BLaER1 (cell line): ENCODE data around the gene TRIM45.
"Not testable (repeated sequence)": the region's sequence is repeated elsewhere in the genome, so short reads cannot be mapped to it uniquely, and the experiment has no call there.

Experiments
- H3K27ac ChIP-seq: shearing (Covaris generic); formaldehyde crosslinking; 2 replicates; pipeline ENCODE4 v1.8.1; 2022
- H3K27me3 ChIP-seq: shearing (Covaris generic); formaldehyde crosslinking; 2 replicates; pipeline ENCODE4 v1.8.1; 2022
- H3K36me3 ChIP-seq: shearing (Covaris generic); formaldehyde crosslinking; 2 replicates; pipeline ENCODE4 v1.8.1; 2022
- H3K4me1 ChIP-seq: shearing (Covaris generic); formaldehyde crosslinking; 2 replicates; pipeline ENCODE4 v1.8.1; 2022
- H3K4me2 ChIP-seq: shearing (Covaris generic); formaldehyde crosslinking; 2 replicates; pipeline ENCODE4 v1.8.1; 2022
- H3K4me3 ChIP-seq: shearing (Covaris generic); formaldehyde crosslinking; 2 replicates; pipeline ENCODE4 v1.8.1; 2022
- H3K9ac ChIP-seq: shearing (Covaris generic); formaldehyde crosslinking; 2 replicates; pipeline ENCODE4 v1.8.1; 2022
- H3K9me3 ChIP-seq: shearing (Covaris generic); formaldehyde crosslinking; 2 replicates; pipeline ENCODE4 v1.8.1; 2022
- H4K20me1 ChIP-seq: shearing (Covaris generic); formaldehyde crosslinking; 2 replicates; pipeline ENCODE4 v1.8.1; 2022
- Cebpa-rat ChIP-seq: shearing (Covaris generic); IDR thresholded peaks from 2 replicates; pipeline ENCODE4 v1.8.1; 2022

The TRIM45 gene

DNA sequence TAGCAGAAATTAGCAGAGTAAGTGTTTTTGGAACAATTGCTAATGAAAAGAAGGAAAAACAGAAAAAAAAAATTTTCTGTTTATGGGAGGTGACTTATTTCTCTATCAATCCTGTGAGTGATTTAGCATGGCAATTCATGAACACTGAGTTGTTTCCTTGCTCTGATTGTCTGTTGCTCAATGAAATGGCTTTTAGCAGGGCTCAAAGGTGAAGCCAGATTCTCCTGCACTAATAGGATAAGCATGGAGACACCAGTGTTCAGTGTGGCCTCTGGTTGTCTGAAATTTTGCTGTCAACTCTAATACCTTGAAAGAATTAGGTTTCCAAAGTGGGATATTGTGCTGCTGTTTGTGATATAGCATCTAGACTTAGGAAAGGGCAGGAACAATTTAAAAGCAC is 15.8 kb downstream of the TRIM45 start:
- Histone ChIP-seq H3K36me3 (peaks cover 60% of the 10 kb centered on the region), H3K4me1 (no peaks in the 10 kb centered on the region), H3K9ac (no peak overlapping the region), H3K27me3 (no peaks in the 10 kb centered on the region), H3K4me3 (no peak overlapping the region), H3K9me3 (no peaks in the 10 kb centered on the region), H3K4me2 (no peak overlapping the region), H4K20me1 (no peaks in the 10 kb centered on the region), H3K27ac (no peak overlapping the region)
- no peak for TF ChIP-seq Cebpa-rat

DNA sequence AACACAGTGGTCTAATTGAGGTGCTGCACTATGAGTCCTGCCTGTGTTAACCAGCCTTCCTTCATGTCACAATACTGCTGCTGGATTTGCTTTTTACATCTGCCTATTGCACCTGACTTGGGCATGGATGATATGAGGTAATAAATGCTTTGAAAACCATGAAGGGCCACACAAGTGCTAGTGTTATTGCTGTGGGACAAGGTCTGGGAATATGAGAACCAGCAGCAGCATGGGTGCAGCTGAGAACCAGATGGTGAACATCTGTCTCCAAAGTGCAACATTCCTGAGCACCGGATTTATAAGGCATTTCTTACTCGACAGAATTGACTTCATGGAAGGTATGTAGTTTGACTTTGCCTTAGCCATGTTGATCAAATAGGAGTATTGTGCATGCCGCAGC is 16.6 kb downstream of the TRIM45 start:
- H3K4me1 ChIP-seq = no peaks in the 10 kb centered on the region
- no peak overlapping the region for H3K9ac ChIP-seq
- no peaks in the 10 kb centered on the region for H3K27me3 ChIP-seq
- TF ChIP-seq Cebpa-rat = no peak
- H3K36me3 ChIP-seq = peaks cover 68% of the 10 kb centered on the region
- no peak overlapping the region for H3K4me3 ChIP-seq
- no peaks in the 10 kb centered on the region for H4K20me1 ChIP-seq
- H3K4me2 ChIP-seq = no peak overlapping the region
- no peaks in the 10 kb centered on the region for H3K9me3 ChIP-seq
- no peak overlapping the region for H3K27ac ChIP-seq

DNA sequence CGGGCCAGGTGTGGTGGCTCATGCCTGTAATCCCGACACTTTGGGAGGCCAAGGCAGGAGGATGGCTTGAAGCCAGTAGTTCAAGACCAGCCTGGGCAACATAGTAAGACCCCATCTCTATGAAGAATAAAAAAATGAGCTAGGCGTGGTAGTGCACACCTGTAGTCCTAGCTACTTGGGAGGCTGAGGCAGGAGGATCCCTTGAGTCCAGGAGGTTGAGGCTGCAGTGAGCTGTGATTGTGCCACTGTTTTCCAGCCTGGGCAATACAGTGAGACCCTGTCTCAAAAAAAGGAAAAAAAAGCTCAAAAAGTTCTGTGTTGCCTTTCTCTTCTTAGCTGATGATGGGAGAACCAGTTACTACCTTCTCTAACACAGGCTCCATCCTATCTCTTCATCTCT is 19.7 kb downstream of the TRIM45 start:
- not testable (repeated sequence) for H3K4me2 ChIP-seq, H3K9me3 ChIP-seq, H4K20me1 ChIP-seq, H3K4me1 ChIP-seq, H3K27ac ChIP-seq, H3K27me3 ChIP-seq, H3K4me3 ChIP-seq, H3K9ac ChIP-seq
- H3K36me3 ChIP-seq = peaks cover 96% of the 10 kb centered on the region

DNA sequence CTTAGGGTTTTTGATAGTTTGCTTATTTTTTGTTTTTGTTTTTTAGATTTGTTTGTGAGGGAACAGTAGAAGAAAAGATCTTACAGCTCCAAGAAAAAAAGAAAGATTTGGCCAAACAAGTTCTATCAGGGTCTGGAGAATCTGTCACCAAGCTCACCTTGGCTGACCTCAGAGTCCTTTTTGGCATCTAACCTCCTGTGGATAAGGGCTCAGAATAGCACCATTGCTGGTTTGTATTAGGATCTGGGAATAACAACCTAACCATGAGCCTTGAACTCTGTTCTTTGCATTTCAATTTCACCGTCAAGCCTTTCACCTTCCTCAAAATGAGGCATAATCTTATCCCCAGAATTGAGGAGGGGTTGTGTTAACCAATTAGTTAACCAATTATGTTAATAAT is 20.2 kb downstream of the TRIM45 start:
- H3K36me3 ChIP-seq = peaks cover 96% of the 10 kb centered on the region
- H3K4me2 ChIP-seq = no peak overlapping the region
- no peaks in the 10 kb centered on the region for H4K20me1 ChIP-seq
- H3K4me3 ChIP-seq = no peak overlapping the region
- H3K9ac ChIP-seq = no peak overlapping the region
- no peaks in the 10 kb centered on the region for H3K9me3 ChIP-seq
- no peaks in the 10 kb centered on the region for H3K4me1 ChIP-seq
- TF ChIP-seq Cebpa-rat = no peak
- no peak overlapping the region for H3K27ac ChIP-seq
- H3K27me3 ChIP-seq = no peaks in the 10 kb centered on the region

DNA sequence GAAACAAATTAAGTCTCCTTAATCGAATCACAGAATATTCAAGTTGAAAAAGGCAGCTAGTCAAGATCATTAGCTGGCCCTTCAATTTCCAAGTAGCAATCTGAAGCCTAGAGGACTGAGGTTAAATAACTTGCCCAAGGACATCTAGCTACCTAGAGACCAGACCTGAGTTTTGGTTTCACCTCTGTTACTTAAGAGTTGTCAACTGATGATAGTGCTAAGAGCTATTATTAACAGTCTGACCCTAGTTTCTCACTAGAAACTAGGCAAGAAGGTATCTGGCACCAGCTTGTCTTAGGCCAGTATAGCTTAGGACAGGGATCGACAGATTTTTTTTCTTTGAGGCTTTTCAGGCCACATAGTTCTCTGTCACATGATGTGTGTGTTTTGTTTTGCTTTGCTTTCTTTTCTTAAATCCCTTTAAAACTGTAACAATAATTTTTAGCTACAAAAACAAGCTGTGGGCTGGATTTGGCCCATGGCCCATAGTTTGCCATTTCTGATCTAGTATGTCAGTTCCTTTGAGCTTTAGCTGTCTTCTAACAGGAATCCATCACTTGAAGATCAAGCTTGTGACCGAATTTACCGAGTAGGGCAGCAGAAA is 23.2 kb downstream of the TRIM45 start:
- Histone ChIP-seq H3K4me1 (no peaks in the 10 kb centered on the region), H3K4me3 (no peak overlapping the region), H4K20me1 (no peaks in the 10 kb centered on the region), H3K27ac (no peak overlapping the region), H3K36me3 (peaks cover 97% of the 10 kb centered on the region), H3K4me2 (no peak overlapping the region), H3K9me3 (no peaks in the 10 kb centered on the region), H3K9ac (no peak overlapping the region), H3K27me3 (no peaks in the 10 kb centered on the region)
- no peak for TF ChIP-seq Cebpa-rat

DNA sequence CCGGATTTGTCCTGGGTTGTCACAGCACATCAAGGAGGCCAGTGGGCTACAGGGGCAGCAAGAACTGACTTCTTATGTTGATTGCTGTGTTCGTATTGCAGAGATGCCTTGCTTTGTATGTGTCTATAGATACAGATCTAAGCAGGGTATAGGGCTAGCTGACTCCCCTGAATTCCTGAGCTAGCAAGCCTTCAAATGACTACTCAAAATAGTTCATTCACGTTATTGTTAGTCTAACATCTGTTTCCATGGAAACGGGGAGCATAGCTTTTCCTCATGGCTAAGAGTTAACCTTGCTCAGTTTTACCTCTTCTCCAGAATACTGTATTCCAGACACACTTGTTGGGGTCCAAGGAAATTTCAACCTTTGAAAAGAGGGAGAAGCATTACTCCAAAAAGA is 24.1 kb downstream of the TRIM45 start:
- no peaks in the 10 kb centered on the region for H3K9me3 ChIP-seq
- no peak overlapping the region for H3K4me3 ChIP-seq
- H4K20me1 ChIP-seq = no peaks in the 10 kb centered on the region
- H3K4me2 ChIP-seq = no peak overlapping the region
- H3K36me3 ChIP-seq = peaks cover 97% of the 10 kb centered on the region
- H3K9ac ChIP-seq = no peak overlapping the region
- TF ChIP-seq Cebpa-rat = no peak
- no peaks in the 10 kb centered on the region for H3K27me3 ChIP-seq
- H3K27ac ChIP-seq = no peak overlapping the region
- H3K4me1 ChIP-seq = no peaks in the 10 kb centered on the region

DNA sequence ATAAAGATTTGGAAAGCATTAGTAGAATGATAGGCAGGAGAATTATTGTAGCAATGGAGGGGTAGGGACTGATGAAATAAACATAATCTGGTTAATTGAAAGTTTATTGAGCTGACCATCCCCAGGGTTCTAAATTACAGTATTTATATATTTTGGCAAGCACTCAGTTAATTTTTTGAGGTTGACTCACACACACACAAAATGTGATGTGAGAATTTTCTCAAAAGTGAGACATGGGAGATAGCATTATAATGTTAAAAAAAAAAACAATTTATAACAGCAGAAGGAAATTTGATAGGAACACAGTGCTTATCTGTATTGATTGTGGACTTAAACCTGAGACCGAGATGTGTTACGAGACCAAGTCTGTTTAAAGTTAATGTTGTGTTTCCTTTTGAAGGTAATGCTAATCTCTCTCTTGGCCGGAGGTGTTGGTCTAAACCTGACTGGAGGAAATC is 24.6 kb downstream of the TRIM45 start:
- Histone ChIP-seq H3K9ac (no peak overlapping the region), H3K4me2 (no peak overlapping the region), H3K9me3 (no peaks in the 10 kb centered on the region), H3K36me3 (peaks cover 98% of the 10 kb centered on the region), H3K27ac (no peak overlapping the region), H3K4me3 (no peak overlapping the region), H3K4me1 (no peaks in the 10 kb centered on the region), H3K27me3 (no peaks in the 10 kb centered on the region), H4K20me1 (no peaks in the 10 kb centered on the region)
- no peak for TF ChIP-seq Cebpa-rat

DNA sequence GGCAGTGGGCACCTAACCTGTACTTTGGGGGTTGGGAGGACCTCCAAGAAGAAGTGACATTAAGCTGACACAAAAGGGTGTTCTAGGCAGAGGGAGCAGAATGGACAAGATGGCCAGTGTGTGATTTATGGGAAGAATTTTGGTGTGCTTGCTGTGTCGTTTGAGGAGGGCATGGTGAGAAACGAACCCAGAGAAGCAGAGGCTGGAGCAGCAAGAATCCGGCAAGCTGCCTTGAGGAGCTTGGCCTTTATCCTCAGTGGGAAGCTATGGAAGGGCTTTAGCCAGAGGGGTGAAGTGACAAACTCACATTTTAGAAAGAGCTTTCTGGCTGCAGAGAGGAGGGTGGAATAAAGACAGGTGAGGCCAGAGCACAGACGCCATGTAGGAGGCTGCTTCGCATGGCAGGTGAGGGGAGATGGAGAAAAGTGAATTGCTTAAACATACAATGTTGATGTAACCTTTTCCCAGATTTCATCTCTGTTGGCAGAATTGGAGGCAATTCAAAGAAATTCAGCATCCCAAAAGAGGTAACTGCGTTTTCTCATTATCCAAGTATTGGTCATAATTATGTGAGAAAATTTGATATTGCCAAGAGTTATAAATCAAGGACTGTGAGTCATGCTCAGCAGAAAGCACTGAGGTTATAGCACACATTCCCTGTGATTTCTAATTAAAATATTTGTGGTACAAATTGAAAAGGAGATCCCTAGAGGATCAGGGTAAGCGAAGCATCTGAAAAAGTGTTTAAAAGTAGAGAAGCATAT is 26.5 kb downstream of the TRIM45 start:
- H3K27me3 ChIP-seq = no peaks in the 10 kb centered on the region
- no peak overlapping the region for H3K9ac ChIP-seq
- H4K20me1 ChIP-seq = no peaks in the 10 kb centered on the region
- H3K4me1 ChIP-seq = no peaks in the 10 kb centered on the region
- H3K36me3 ChIP-seq = peaks cover 100% of the 10 kb centered on the region
- no peak overlapping the region for H3K27ac ChIP-seq
- no peak overlapping the region for H3K4me2 ChIP-seq
- no peaks in the 10 kb centered on the region for H3K9me3 ChIP-seq
- H3K4me3 ChIP-seq = no peak overlapping the region
- no peak for TF ChIP-seq Cebpa-rat

DNA sequence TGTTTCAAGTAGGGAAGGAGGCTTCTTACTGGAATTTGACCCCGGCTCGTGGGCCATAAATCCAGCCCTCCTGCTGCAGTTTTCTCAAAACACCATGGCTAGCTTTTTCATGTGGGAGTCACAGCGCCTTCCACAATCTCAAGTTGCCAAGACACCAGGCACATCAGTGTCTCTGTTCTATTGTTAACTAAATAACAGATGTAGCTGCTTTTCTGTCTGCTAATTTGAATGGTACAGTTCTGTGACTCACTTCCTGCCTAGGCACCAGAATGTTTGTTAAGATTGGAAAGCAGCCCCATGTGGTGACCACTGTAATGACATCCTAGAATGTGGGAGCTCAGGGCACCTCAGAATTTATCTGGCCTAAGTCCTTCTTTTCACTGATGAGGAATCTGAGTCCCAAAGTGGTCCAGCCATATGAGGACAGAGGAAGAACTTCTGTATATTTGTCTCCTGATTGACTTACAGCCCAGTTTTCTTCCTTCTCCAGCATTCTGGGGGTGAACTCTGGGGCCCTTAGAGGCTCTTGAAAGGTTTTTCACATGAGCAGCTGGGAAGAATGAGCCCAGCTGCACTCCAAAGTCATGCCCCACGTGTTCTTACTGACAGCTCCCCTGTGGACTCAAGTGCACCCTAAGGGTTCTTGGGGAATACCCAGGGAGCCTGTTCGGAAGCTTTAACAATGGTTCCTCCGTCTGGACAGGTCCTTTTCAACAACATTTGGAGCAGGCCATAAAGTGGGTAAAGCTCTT is 27.5 kb downstream of the TRIM45 start:
- Histone ChIP-seq H3K9ac (no peak overlapping the region), H3K36me3 (peaks cover 99% of the 10 kb centered on the region), H3K27ac (no peak overlapping the region), H3K4me2 (no peak overlapping the region), H4K20me1 (no peaks in the 10 kb centered on the region), H3K4me1 (no peaks in the 10 kb centered on the region), H3K9me3 (no peaks in the 10 kb centered on the region), H3K4me3 (no peak overlapping the region), H3K27me3 (no peaks in the 10 kb centered on the region)
- TF ChIP-seq Cebpa-rat = no peak

DNA sequence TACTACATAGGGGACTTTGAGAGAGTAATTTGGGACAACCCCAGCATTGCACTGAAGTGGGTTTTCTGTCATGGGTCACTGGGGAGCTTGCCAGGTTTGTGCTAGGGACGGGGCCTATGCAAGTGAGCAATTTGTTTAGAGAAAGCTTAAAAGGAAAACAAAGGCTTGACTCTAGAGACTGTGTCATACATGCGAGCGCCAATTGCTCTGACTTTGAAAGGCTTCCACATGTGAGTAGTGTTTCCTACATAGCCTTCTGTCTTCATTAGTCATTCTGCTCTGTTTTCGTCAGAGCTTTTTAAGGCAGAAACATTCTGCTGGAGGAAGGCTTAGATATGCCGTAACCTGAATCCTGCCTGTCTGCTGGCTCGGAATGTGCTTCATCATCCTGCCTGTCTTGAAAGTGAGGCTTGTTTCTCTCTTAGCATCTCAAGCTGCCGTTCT is 28.4 kb downstream of the TRIM45 start:
- Histone ChIP-seq H3K27me3 (no peaks in the 10 kb centered on the region), H3K4me2 (no peak overlapping the region), H3K9me3 (no peaks in the 10 kb centered on the region), H3K36me3 (peaks cover 98% of the 10 kb centered on the region), H4K20me1 (no peaks in the 10 kb centered on the region), H3K27ac (no peak overlapping the region), H3K4me1 (no peaks in the 10 kb centered on the region), H3K4me3 (no peak overlapping the region), H3K9ac (no peak overlapping the region)
- TF ChIP-seq Cebpa-rat = no peak
